Fibroblast of lung (primary cell): ENCODE measurements around the gene MYCT1. TPM values are rescaled to one million over a fixed set of nuclear protein-coding genes. Genes with fewer than 3 reads are reported as not detected.

ENCODE experiments used
- DNase-seq, 2 donors: peaks; one replicate each; pipeline versions ENCODE4 v3.0.0 to v3.0.0-alpha.2; 2010; ENCODE audit warnings: low read depth in 2 of 2
- H2AFZ ChIP-seq: 2 replicates; pipeline ENCODE4 v1.5.1; 2012; ENCODE audit warnings: low read length, control low read depth, inconsistent platforms
- H3K27ac ChIP-seq: 2 replicates; pipeline ENCODE4 v1.5.1; 2011; ENCODE audit warnings: low read length, control low read depth; ENCODE audit not compliant: insufficient read depth
- H3K27me3 ChIP-seq: 2 replicates; pipeline ENCODE4 v1.5.1; 2011; ENCODE audit warnings: mild to moderate bottlenecking, low read length; ENCODE audit not compliant: control insufficient read depth, insufficient read depth
- H3K36me3 ChIP-seq: 2 replicates; pipeline ENCODE4 v1.5.1; 2011; ENCODE audit warnings: low read length; ENCODE audit not compliant: control insufficient read depth, insufficient read depth
- H3K4me1 ChIP-seq: 2 replicates; pipeline ENCODE4 v1.5.1; 2011; ENCODE audit warnings: low read length; ENCODE audit not compliant: control insufficient read depth, insufficient read depth; ENCODE audit errors: extremely low read depth
- H3K4me2 ChIP-seq: 2 replicates; pipeline ENCODE4 v1.5.1; 2011; ENCODE audit warnings: low read length, control low read depth; ENCODE audit not compliant: insufficient read depth; ENCODE audit errors: extremely low read depth
- H3K4me3 ChIP-seq, 4 experiments: fragments of 200-600 bp in 1 of 4; sonication (generic) in 1 of 4; replicated peaks in 1 of 4; 2 replicates each; pipeline ENCODE4 v1.5.1; 2011 to 2016; ENCODE audit warnings: low read length in 4 of 4, low read depth in 3 of 4, mild to moderate bottlenecking in 3 of 4, control low read depth in 2 of 4, inconsistent platforms in 1 of 4, mixed read lengths in 1 of 4; ENCODE audit not compliant: insufficient read depth in 1 of 4; ENCODE audit errors: control extremely low read depth in 1 of 4
- H3K79me2 ChIP-seq: 2 replicates; pipeline ENCODE4 v1.5.1; 2012; ENCODE audit warnings: mild to moderate bottlenecking, low read length, inconsistent platforms; ENCODE audit not compliant: control insufficient read depth, insufficient read depth
- H3K9ac ChIP-seq: 2 replicates; pipeline ENCODE4 v1.5.1; 2011; ENCODE audit warnings: mild to moderate bottlenecking, low read length, control low read depth; ENCODE audit not compliant: insufficient read depth
- H3K9me3 ChIP-seq: 2 replicates; pipeline ENCODE4 v1.5.1; 2012; ENCODE audit warnings: low read depth, low read length; ENCODE audit not compliant: control insufficient read depth, insufficient read depth
- H4K20me1 ChIP-seq: 2 replicates; pipeline ENCODE4 v1.5.1; 2011; ENCODE audit warnings: low read length; ENCODE audit not compliant: control insufficient read depth, insufficient read depth; ENCODE audit errors: extremely low read depth
- EZH2 ChIP-seq: IDR thresholded peaks from 2 replicates; pipeline ENCODE4 v1.5.1; 2012; ENCODE audit warnings: low read length, control low read depth, mild to moderate bottlenecking; ENCODE audit errors: missing control alignments
- polyA plus RNA-seq, 2 donors: library from polyadenylated mRNA; depleted of rRNA in 1 of 2; stranded (reverse) in 1 of 2; unstranded in 1 of 2; fragments of >200 nt; gene quantifications; 2 replicates each; pipeline ENCODE4 v1.2.1, GENCODE V29; 2011 to 2012; ENCODE audit warnings: missing spikeins in 1 of 2
- total RNA-seq: library from RNA; depleted of rRNA; stranded (reverse); fragments of >200 nt; gene quantifications from 2 replicates; pipeline ENCODE4 v1.2.1, GENCODE V29; 2014
- TF ChIP-seq, protein P1 (sequence below), 2 donors: IDR thresholded peaks in 1 of 2; conservative IDR thresholded peaks in 1 of 2; 1 replicate in 1 of 2; 2 replicates in 1 of 2; pipeline ENCODE4 v1.5.1; 2011 to 2012; ENCODE audit warnings: low read length in 2 of 2, control low read depth in 1 of 2, inconsistent platforms in 1 of 2, low read depth in 1 of 2, mild to moderate bottlenecking in 1 of 2

MYCT1 gene
- total and polyA plus RNA-seq, 2 donors (not counting 1 experiment from before 2014, with no cell fraction given) = not detected

GRCh38 chr6:152695372-152696045, 2.2 kb upstream of the MYCT1 start:
- no peak overlapping the region for H3K27ac ChIP-seq
- no peak overlapping the region for H3K9ac ChIP-seq
- no peaks in the 10 kb centered on the region for H3K9me3 ChIP-seq
- H3K79me2 ChIP-seq = no peaks in the 10 kb centered on the region
- no peaks in the 10 kb centered on the region for H3K4me1 ChIP-seq
- H3K27me3 ChIP-seq = no peaks in the 10 kb centered on the region
- TF ChIP-seq, protein P1, sequence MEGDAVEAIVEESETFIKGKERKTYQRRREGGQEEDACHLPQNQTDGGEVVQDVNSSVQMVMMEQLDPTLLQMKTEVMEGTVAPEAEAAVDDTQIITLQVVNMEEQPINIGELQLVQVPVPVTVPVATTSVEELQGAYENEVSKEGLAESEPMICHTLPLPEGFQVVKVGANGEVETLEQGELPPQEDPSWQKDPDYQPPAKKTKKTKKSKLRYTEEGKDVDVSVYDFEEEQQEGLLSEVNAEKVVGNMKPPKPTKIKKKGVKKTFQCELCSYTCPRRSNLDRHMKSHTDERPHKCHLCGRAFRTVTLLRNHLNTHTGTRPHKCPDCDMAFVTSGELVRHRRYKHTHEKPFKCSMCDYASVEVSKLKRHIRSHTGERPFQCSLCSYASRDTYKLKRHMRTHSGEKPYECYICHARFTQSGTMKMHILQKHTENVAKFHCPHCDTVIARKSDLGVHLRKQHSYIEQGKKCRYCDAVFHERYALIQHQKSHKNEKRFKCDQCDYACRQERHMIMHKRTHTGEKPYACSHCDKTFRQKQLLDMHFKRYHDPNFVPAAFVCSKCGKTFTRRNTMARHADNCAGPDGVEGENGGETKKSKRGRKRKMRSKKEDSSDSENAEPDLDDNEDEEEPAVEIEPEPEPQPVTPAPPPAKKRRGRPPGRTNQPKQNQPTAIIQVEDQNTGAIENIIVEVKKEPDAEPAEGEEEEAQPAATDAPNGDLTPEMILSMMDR (conservative IDR thresholded peaks at IDR 0.05 in 1 of 2, IDR thresholded peaks at IDR 0.05 in 1 of 2; ENCODE audit: low read depth in 1 of 2, low read length in 2 of 2) = no peak
- TF ChIP-seq EZH2 = no peak
- no peak overlapping the region for H3K4me2 ChIP-seq
- H4K20me1 ChIP-seq = no peaks in the 10 kb centered on the region
- no peaks in the 10 kb centered on the region for H3K36me3 ChIP-seq
- no peak overlapping the region for H2AFZ ChIP-seq
- DNase-seq = no peak
- no peak overlapping the region for H3K4me3 ChIP-seq

- Histone ChIP-seq H3K9me3 (no peaks in the 10 kb centered on the region), H3K4me3 (no peak overlapping the region), H3K79me2 (no peaks in the 10 kb centered on the region), H3K36me3 (no peaks in the 10 kb centered on the region), H4K20me1 (no peaks in the 10 kb centered on the region), H2AFZ (no peak overlapping the region), H3K27me3 (no peaks in the 10 kb centered on the region), H3K9ac (no peak overlapping the region), H3K4me1 (no peaks in the 10 kb centered on the region), H3K27ac (no peak overlapping the region), H3K4me2 (no peak overlapping the region)
- peak; percentile 41 to 93 for DNase-seq
- TF ChIP-seq EZH2 = no peak
- TF ChIP-seq, protein P1 (conservative IDR thresholded peaks at IDR 0.05 in 1 of 2, IDR thresholded peaks at IDR 0.05 in 1 of 2; ENCODE audit: low read depth in 1 of 2, low read length in 2 of 2) = no peak
Observed at GRCh38 chr6:152696522-152696921, 1.2 kb upstream of the MYCT1 start.

DNA sequence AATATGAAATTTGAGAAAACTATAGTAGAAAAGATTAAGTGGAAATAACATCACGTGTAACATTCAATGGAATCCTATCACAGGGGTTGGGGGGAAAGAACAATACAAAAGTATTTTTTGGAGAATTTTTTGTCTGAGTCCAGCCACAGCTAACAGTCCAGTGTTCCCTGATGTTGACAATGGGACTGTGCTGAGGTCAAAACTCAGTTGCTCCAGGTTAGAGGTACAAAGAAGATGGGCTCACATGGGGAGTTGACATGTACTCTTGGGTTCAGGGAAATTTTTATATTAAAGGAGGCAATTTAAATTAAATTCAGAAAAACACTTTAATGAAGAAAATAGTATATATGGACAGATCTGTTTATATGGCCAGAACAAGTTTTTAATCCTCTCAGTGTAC, 995 bp downstream of the MYCT1 start:
- H3K4me1 ChIP-seq = no peaks in the 10 kb centered on the region
- no peaks in the 10 kb centered on the region for H4K20me1 ChIP-seq
- TF ChIP-seq, protein P1 (conservative IDR thresholded peaks at IDR 0.05 in 1 of 2, IDR thresholded peaks at IDR 0.05 in 1 of 2; ENCODE audit: low read depth in 1 of 2, low read length in 2 of 2) = no peak
- TF ChIP-seq EZH2 = no peak
- H3K4me3 ChIP-seq = no peak overlapping the region
- DNase-seq = no peak
- no peaks in the 10 kb centered on the region for H3K79me2 ChIP-seq
- H3K4me2 ChIP-seq = no peak overlapping the region
- no peak overlapping the region for H3K9ac ChIP-seq
- H3K27me3 ChIP-seq = no peaks in the 10 kb centered on the region
- no peaks in the 10 kb centered on the region for H3K9me3 ChIP-seq
- H2AFZ ChIP-seq = no peak overlapping the region
- H3K27ac ChIP-seq = no peak overlapping the region
- no peaks in the 10 kb centered on the region for H3K36me3 ChIP-seq
